ENCODE results near the gene DEGS1. TPM values are rescaled to one million over a fixed set of nuclear protein-coding genes. Genes with fewer than 3 reads are reported as not detected.

The DEGS1 gene
- total RNA-seq = 10 to 100 TPM; 70.3 to 94.4 TPM
- polyA plus RNA-seq (ENCODE audit: insufficient read length in 2 of 2) = 10 to 100 TPM; 79.3 to 80.3 TPM
- long read RNA-seq, donor 1, transcript DEGS1-201 (3 exons, 2,101 nt) = major isoform, 33 of 40 reads
- long read RNA-seq, donor 1, partial matches to known transcripts = 6 of 40 reads
- long read RNA-seq, donor 1, other reads (novel, unspliced or antisense) = 0 of 40 reads
- long read RNA-seq, donor 2, transcript DEGS1-201 (3 exons, 2,101 nt) = major isoform, 9 of 14 reads
- long read RNA-seq, donor 2, partial matches to known transcripts = 5 of 14 reads
- long read RNA-seq, donor 2, other reads (novel, unspliced or antisense) = 0 of 14 reads
- long read RNA-seq, donor 3, transcript DEGS1-201 (3 exons, 2,101 nt) = major isoform, 18 of 18 reads
- long read RNA-seq, donor 3, partial matches to known transcripts = 0 of 18 reads
- long read RNA-seq, donor 3, other reads (novel, unspliced or antisense) = 0 of 18 reads
- long read RNA-seq, donor 4, transcript DEGS1-201 (3 exons, 2,101 nt) = major isoform, 21 of 42 reads
- long read RNA-seq, donor 4, partial matches to known transcripts = 19 of 42 reads
- long read RNA-seq, donor 4, other reads (novel, unspliced or antisense) = 0 of 42 reads

DNA sequence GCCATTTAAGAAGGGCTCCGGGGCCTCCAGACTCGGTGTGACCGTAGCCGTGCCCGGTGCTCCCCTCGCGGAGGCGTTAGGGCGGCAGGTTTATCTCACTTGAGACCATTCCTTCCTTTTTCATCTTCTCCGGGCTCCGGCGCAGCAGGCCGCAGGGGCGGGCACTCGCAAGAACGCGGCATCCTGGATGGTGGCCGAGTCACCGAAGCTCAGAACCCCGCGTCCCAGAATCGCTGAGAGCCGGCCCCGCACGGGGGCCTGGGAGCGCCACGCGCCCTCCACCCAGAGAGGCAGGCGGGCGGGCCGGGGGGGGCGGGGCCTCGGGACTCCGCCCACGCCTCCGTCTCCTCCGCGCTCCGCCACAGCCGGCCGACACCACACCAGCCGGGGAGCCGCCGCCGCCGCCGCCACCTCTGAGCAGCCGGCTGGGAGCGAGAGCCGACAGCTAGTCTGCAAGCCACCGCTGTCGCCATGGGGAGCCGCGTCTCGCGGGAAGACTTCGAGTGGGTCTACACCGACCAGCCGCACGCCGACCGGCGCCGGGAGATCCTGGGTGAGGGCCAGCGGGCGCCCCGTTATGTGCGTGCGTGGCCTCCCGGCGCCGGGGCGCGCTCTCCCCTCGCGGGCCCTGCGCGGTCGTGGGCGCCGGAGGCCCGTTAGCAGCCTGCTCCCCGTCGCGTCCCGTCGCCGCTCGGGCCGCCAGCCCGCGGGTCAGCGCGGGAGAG lies at the start of gene DEGS1:
Gene DEGS1 (plus strand): TSS at position 375 of the 725 bp plus-strand sequence. CDS start 97 bp downstream, at position 472.
- DNase-seq (ENCODE audit: low read depth in 4 of 6, low spot score in 6 of 6) = peak; percentile 63 to 96 (median 80)
- Histone ChIP-seq H3K9me3 (ENCODE audit: control insufficient read depth, insufficient read depth, low read length) (no peaks in the 10 kb centered on the region), H3K4me3 (ENCODE audit: low read depth, low read length) (peak within 1 kb of the TSS; percentile 77), H3K27me3 (ENCODE audit: control insufficient read depth, insufficient read depth, low read length) (no peaks in the 10 kb centered on the region), H3K4me1 (ENCODE audit: control insufficient read depth, insufficient read depth, low read length) (peaks cover 25% of the 10 kb centered on the region), H3K27ac (ENCODE audit: low read depth, low read length) (peak within 1 kb of the TSS; percentile 87), H3K36me3 (ENCODE audit: control insufficient read depth, insufficient read depth, low read length) (peaks cover 8% of the 10 kb centered on the region)
- WGBS (ENCODE audit: insufficient coverage) = under 1% methylated on average over 94 of the region's 94 CpGs

DNA sequence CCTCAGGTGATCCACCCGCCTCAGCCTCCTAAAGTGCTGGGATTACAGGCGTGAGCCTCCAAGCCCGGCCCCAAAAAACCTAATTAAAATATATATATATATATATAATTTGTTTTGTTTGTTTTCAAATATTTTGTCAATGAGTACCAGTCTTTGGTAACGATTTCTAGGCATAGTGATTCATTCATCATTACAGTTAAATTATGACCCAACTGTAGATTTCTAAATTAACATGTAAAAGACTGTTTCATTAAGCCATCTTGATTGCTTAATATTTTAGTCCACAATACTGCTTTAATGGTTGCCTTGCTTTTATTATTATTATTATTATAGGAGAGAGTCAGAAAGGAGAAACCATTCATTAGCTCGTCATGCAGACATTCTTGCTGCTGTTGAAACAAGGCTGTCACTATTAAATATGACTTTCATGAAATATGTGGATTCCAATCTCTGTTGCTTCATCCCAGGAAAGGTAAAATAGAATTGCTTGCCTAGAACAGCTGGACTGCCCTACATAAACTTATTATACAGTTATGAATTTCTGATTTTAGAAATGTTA lies 49.2 kb upstream of the DEGS1 start:
- no peak for DNase-seq (ENCODE audit: low read depth in 4 of 6, low spot score in 6 of 6)
- no peak overlapping the region for H3K4me3 ChIP-seq (ENCODE audit: low read depth, low read length)
- H3K4me1 ChIP-seq (ENCODE audit: control insufficient read depth, insufficient read depth, low read length) = no peaks in the 10 kb centered on the region
- no peak overlapping the region for H3K27ac ChIP-seq (ENCODE audit: low read depth, low read length)
- peaks cover 24% of the 10 kb centered on the region for H3K36me3 ChIP-seq (ENCODE audit: control insufficient read depth, insufficient read depth, low read length)
- H3K9me3 ChIP-seq (ENCODE audit: control insufficient read depth, insufficient read depth, low read length) = peaks cover 4% of the 10 kb centered on the region
- no peaks in the 10 kb centered on the region for H3K27me3 ChIP-seq (ENCODE audit: control insufficient read depth, insufficient read depth, low read length)
- WGBS (ENCODE audit: insufficient coverage) = no CpG with 5 or more reads among the region's 5 CpGs

DNA sequence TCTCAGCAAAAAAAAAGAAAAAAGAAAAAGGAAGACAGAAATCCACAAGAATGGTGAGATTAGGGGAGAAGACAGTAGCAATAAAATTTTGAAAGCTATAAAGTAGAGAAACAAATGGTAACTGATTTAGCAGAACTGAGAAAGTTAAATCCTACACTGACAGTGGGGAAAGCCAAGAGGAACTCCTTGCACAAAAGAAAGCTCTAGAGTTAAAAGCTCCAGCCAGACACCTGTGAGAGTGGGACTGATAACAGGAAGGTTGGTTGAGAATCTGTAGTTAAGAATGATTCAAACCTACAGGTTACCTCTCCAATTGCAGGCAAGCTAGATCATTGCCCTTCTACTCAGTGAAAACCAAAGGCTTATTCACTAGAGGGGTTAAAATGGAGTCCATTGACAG lies 45.5 kb upstream of the DEGS1 start:
- H3K27ac ChIP-seq (ENCODE audit: low read depth, low read length) = no peak overlapping the region
- H3K4me1 ChIP-seq (ENCODE audit: control insufficient read depth, insufficient read depth, low read length) = no peaks in the 10 kb centered on the region
- no peaks in the 10 kb centered on the region for H3K9me3 ChIP-seq (ENCODE audit: control insufficient read depth, insufficient read depth, low read length)
- H3K36me3 ChIP-seq (ENCODE audit: control insufficient read depth, insufficient read depth, low read length) = peaks cover 23% of the 10 kb centered on the region
- no peak overlapping the region for H3K4me3 ChIP-seq (ENCODE audit: low read depth, low read length)
- DNase-seq (ENCODE audit: low read depth in 4 of 6, low spot score in 6 of 6) = no peak
- no peaks in the 10 kb centered on the region for H3K27me3 ChIP-seq (ENCODE audit: control insufficient read depth, insufficient read depth, low read length)

DNA sequence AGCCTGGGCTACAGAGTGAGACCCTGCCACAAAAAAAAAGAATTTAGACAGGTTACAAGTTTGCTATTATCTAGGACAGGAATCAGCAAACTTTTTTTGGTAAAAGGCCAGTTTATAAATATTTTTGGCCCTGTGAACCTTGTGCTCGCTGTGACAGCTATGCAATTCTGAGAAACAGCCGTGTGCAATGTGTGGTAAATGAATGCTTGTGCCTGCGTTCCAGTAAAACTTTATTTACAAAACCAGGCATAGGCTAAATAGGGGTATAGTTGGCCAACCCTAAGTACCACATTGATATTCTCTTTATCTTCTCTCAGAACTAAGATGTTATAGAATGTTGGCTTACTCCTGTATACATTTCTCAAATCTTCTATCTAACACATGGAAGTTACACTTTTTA lies 44.8 kb upstream of the DEGS1 start:
- 100% methylated on average over 1 of the region's 3 CpGs for WGBS (ENCODE audit: insufficient coverage)
- Histone ChIP-seq H3K36me3 (ENCODE audit: control insufficient read depth, insufficient read depth, low read length) (peaks cover 21% of the 10 kb centered on the region), H3K4me1 (ENCODE audit: control insufficient read depth, insufficient read depth, low read length) (no peaks in the 10 kb centered on the region), H3K4me3 (ENCODE audit: low read depth, low read length) (no peak overlapping the region), H3K9me3 (ENCODE audit: control insufficient read depth, insufficient read depth, low read length) (no peaks in the 10 kb centered on the region), H3K27me3 (ENCODE audit: control insufficient read depth, insufficient read depth, low read length) (no peaks in the 10 kb centered on the region), H3K27ac (ENCODE audit: low read depth, low read length) (no peak overlapping the region)
- no peak for DNase-seq (ENCODE audit: low read depth in 4 of 6, low spot score in 6 of 6)

DNA sequence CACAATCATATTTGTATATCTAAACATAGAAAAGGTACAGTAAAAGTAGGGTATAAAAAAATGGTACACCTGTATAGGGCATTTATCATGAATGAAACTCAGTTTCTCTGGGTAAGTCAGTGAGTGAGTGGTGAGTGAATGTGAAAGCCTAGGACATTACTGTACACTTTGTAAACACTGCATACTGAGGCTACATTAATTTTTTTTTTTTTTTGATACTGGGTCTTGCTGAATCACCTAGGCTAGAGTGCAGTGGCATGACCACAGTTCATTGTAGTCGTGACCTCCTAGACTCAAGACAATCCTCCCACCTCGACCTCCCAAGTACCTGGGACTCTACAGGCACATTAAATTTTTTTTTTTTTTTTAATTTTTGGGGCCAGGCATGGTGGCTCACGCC lies 41.3 kb upstream of the DEGS1 start:
- H3K9me3 ChIP-seq (ENCODE audit: control insufficient read depth, insufficient read depth, low read length) = no peaks in the 10 kb centered on the region
- no peak for DNase-seq (ENCODE audit: low read depth in 4 of 6, low spot score in 6 of 6)
- H3K4me3 ChIP-seq (ENCODE audit: low read depth, low read length) = no peak overlapping the region
- WGBS (ENCODE audit: insufficient coverage) = 100% methylated on average over 2 of the region's 3 CpGs
- H3K27me3 ChIP-seq (ENCODE audit: control insufficient read depth, insufficient read depth, low read length) = no peaks in the 10 kb centered on the region
- H3K36me3 ChIP-seq (ENCODE audit: control insufficient read depth, insufficient read depth, low read length) = peaks cover 19% of the 10 kb centered on the region
- no peaks in the 10 kb centered on the region for H3K4me1 ChIP-seq (ENCODE audit: control insufficient read depth, insufficient read depth, low read length)
- no peak overlapping the region for H3K27ac ChIP-seq (ENCODE audit: low read depth, low read length)

DNA sequence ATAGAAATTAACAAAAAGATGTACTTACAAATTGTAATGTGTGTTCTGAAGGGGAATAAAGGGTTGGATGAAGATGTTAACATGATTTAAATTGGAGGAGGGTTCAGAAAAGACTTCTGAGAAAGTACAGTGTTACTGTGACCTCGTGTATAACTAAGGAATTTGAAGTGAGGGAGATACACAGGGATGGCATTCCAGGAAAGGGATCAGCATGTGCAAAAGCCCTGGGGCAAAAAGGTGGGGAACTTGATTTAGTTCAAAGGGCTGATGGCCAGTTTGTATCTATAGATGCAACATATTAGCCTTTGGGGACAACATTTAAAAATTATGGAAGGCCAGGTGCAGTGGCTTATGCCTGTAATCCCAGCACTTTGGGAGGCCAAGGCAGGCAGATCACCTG lies 33.3 kb upstream of the DEGS1 start:
- H3K9me3 ChIP-seq (ENCODE audit: control insufficient read depth, insufficient read depth, low read length) = no peaks in the 10 kb centered on the region

DNA sequence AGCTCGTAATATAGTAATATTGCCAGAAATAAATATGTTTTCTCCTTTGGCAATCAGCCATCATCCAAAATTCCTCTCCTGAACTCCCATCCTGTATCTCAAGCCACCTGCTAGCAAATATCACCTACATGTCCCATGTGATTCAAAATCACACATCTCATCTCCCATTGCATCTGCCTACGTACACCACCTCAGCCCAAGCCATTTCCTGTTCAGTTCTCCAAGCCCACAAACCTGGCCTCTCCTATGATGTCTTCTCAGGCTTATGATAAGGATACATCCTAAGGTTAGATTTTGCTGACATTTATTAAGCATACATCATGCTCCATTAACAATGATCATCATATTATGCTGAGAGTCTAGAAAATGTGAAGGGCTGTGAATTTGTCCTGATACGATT lies 31.9 kb upstream of the DEGS1 start:
- no peak for DNase-seq (ENCODE audit: low read depth in 4 of 6, low spot score in 6 of 6)
- H3K4me3 ChIP-seq (ENCODE audit: low read depth, low read length) = no peak overlapping the region
- H3K9me3 ChIP-seq (ENCODE audit: control insufficient read depth, insufficient read depth, low read length) = no peaks in the 10 kb centered on the region
- H3K36me3 ChIP-seq (ENCODE audit: control insufficient read depth, insufficient read depth, low read length) = peaks cover 8% of the 10 kb centered on the region
- H3K27me3 ChIP-seq (ENCODE audit: control insufficient read depth, insufficient read depth, low read length) = no peaks in the 10 kb centered on the region
- no peaks in the 10 kb centered on the region for H3K4me1 ChIP-seq (ENCODE audit: control insufficient read depth, insufficient read depth, low read length)
- WGBS (ENCODE audit: insufficient coverage) = 86% methylated on average over 1 of the region's 3 CpGs
- H3K27ac ChIP-seq (ENCODE audit: low read depth, low read length) = no peak overlapping the region

More for the DNA sequence above, 33.3 kb upstream of the DEGS1 start:
- no peak overlapping the region for H3K27ac ChIP-seq (ENCODE audit: low read depth, low read length)
- no peaks in the 10 kb centered on the region for H3K4me1 ChIP-seq (ENCODE audit: control insufficient read depth, insufficient read depth, low read length)
- DNase-seq (ENCODE audit: low read depth in 4 of 6, low spot score in 6 of 6) = no peak
- no peak overlapping the region for H3K4me3 ChIP-seq (ENCODE audit: low read depth, low read length)
- WGBS (ENCODE audit: insufficient coverage) = 90% methylated on average over 1 of the region's 1 CpG
- H3K27me3 ChIP-seq (ENCODE audit: control insufficient read depth, insufficient read depth, low read length) = no peaks in the 10 kb centered on the region
- peaks cover 8% of the 10 kb centered on the region for H3K36me3 ChIP-seq (ENCODE audit: control insufficient read depth, insufficient read depth, low read length)

DNA sequence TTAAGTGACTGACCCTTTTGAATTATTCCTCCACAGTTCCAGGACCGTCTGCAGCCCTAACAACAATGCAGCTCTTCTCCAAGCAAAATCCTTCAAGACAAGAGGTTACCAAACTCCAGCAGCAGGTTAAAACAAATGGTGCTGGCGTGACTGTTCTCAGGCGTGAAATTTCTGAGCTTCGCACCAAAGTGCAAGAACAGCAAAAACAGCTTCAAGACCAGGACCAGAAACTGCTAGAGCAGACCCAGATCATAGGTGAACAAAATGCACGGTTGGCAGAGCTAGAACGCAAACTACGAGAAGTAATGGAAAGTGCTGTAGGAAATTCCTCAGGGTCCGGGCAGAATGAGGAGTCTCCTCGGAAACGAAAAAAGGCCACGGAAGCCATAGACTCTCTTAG lies 25.7 kb upstream of the DEGS1 start:
- H3K27ac ChIP-seq (ENCODE audit: low read depth, low read length) = no peak overlapping the region
- no peaks in the 10 kb centered on the region for H3K27me3 ChIP-seq (ENCODE audit: control insufficient read depth, insufficient read depth, low read length)
- no peak overlapping the region for H3K4me3 ChIP-seq (ENCODE audit: low read depth, low read length)
- no peak for DNase-seq (ENCODE audit: low read depth in 4 of 6, low spot score in 6 of 6)
- no peaks in the 10 kb centered on the region for H3K4me1 ChIP-seq (ENCODE audit: control insufficient read depth, insufficient read depth, low read length)
- peaks cover 9% of the 10 kb centered on the region for H3K36me3 ChIP-seq (ENCODE audit: control insufficient read depth, insufficient read depth, low read length)
- 85% methylated on average over 11 of the region's 11 CpGs for WGBS (ENCODE audit: insufficient coverage)
- no peaks in the 10 kb centered on the region for H3K9me3 ChIP-seq (ENCODE audit: control insufficient read depth, insufficient read depth, low read length)

DNA sequence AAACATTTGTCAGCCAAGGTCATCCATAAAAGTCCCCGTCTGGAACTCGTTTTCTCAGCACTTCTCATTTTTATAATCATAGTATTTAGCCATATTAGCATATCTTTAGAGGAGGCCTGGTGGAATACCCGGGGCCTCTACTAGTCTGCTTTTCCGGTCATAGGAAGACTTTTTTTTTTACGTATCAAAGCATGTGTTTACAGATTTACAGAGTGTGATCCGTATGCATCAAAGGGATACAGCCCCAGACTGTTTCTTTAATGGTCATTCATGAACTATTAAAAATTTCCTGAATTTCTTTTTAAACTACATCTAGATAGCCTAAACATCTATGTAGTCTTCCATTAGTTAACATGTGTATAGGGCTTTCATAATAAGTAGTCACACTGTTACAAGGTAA lies 23.5 kb upstream of the DEGS1 start:
- H3K36me3 ChIP-seq (ENCODE audit: control insufficient read depth, insufficient read depth, low read length) = peaks cover 3% of the 10 kb centered on the region
- whole genome bisulfite sequencing (ENCODE audit: insufficient coverage) = no CpG with 5 or more reads among the region's 6 CpGs

More for the DNA sequence above, 23.5 kb upstream of the DEGS1 start:
- DNase-seq (ENCODE audit: low read depth in 4 of 6, low spot score in 6 of 6) = no peak
- no peaks in the 10 kb centered on the region for H3K9me3 ChIP-seq (ENCODE audit: control insufficient read depth, insufficient read depth, low read length)
- H3K4me1 ChIP-seq (ENCODE audit: control insufficient read depth, insufficient read depth, low read length) = no peaks in the 10 kb centered on the region
- H3K27me3 ChIP-seq (ENCODE audit: control insufficient read depth, insufficient read depth, low read length) = no peaks in the 10 kb centered on the region
- no peak overlapping the region for H3K4me3 ChIP-seq (ENCODE audit: low read depth, low read length)
- no peak overlapping the region for H3K27ac ChIP-seq (ENCODE audit: low read depth, low read length)

All from spinal cord (tissue), 10 donors.